Fibroblast of lung (primary cell): ENCODE measurements around the gene AHCYL2. TPM values are rescaled to one million over a fixed set of nuclear protein-coding genes. Genes with fewer than 3 reads are reported as not detected.

Experiments used
- DNase-seq, 2 donors: peaks; one replicate each; pipeline versions ENCODE4 v3.0.0 to v3.0.0-alpha.2; 2010; ENCODE audit warnings: low read depth in 2 of 2
- H2AFZ ChIP-seq: 2 replicates; pipeline ENCODE4 v1.5.1; 2012; ENCODE audit warnings: low read length, control low read depth, inconsistent platforms
- H3K27ac ChIP-seq: 2 replicates; pipeline ENCODE4 v1.5.1; 2011; ENCODE audit warnings: low read length, control low read depth; ENCODE audit not compliant: insufficient read depth
- H3K27me3 ChIP-seq: 2 replicates; pipeline ENCODE4 v1.5.1; 2011; ENCODE audit warnings: mild to moderate bottlenecking, low read length; ENCODE audit not compliant: control insufficient read depth, insufficient read depth
- H3K36me3 ChIP-seq: 2 replicates; pipeline ENCODE4 v1.5.1; 2011; ENCODE audit warnings: low read length; ENCODE audit not compliant: control insufficient read depth, insufficient read depth
- H3K4me1 ChIP-seq: 2 replicates; pipeline ENCODE4 v1.5.1; 2011; ENCODE audit warnings: low read length; ENCODE audit not compliant: control insufficient read depth, insufficient read depth; ENCODE audit errors: extremely low read depth
- H3K4me2 ChIP-seq: 2 replicates; pipeline ENCODE4 v1.5.1; 2011; ENCODE audit warnings: low read length, control low read depth; ENCODE audit not compliant: insufficient read depth; ENCODE audit errors: extremely low read depth
- H3K4me3 ChIP-seq, 4 experiments: fragments of 200-600 bp in 1 of 4; sonication (generic) in 1 of 4; replicated peaks in 1 of 4; 2 replicates each; pipeline ENCODE4 v1.5.1; 2011 to 2016; ENCODE audit warnings: low read length in 4 of 4, low read depth in 3 of 4, mild to moderate bottlenecking in 3 of 4, control low read depth in 2 of 4, inconsistent platforms in 1 of 4, mixed read lengths in 1 of 4; ENCODE audit not compliant: insufficient read depth in 1 of 4; ENCODE audit errors: control extremely low read depth in 1 of 4
- H3K79me2 ChIP-seq: 2 replicates; pipeline ENCODE4 v1.5.1; 2012; ENCODE audit warnings: mild to moderate bottlenecking, low read length, inconsistent platforms; ENCODE audit not compliant: control insufficient read depth, insufficient read depth
- H3K9ac ChIP-seq: 2 replicates; pipeline ENCODE4 v1.5.1; 2011; ENCODE audit warnings: mild to moderate bottlenecking, low read length, control low read depth; ENCODE audit not compliant: insufficient read depth
- H3K9me3 ChIP-seq: 2 replicates; pipeline ENCODE4 v1.5.1; 2012; ENCODE audit warnings: low read depth, low read length; ENCODE audit not compliant: control insufficient read depth, insufficient read depth
- H4K20me1 ChIP-seq: 2 replicates; pipeline ENCODE4 v1.5.1; 2011; ENCODE audit warnings: low read length; ENCODE audit not compliant: control insufficient read depth, insufficient read depth; ENCODE audit errors: extremely low read depth
- EZH2 ChIP-seq: IDR thresholded peaks from 2 replicates; pipeline ENCODE4 v1.5.1; 2012; ENCODE audit warnings: low read length, control low read depth, mild to moderate bottlenecking; ENCODE audit errors: missing control alignments
- polyA plus RNA-seq, 2 donors: library from polyadenylated mRNA; depleted of rRNA in 1 of 2; stranded (reverse) in 1 of 2; unstranded in 1 of 2; fragments of >200 nt; gene quantifications; 2 replicates each; pipeline ENCODE4 v1.2.1, GENCODE V29; 2011 to 2012; ENCODE audit warnings: missing spikeins in 1 of 2
- total RNA-seq: library from RNA; depleted of rRNA; stranded (reverse); fragments of >200 nt; gene quantifications from 2 replicates; pipeline ENCODE4 v1.2.1, GENCODE V29; 2014
- TF ChIP-seq, protein P1 (sequence below), 2 donors: IDR thresholded peaks in 1 of 2; conservative IDR thresholded peaks in 1 of 2; 1 replicate in 1 of 2; 2 replicates in 1 of 2; pipeline ENCODE4 v1.5.1; 2011 to 2012; ENCODE audit warnings: low read length in 2 of 2, control low read depth in 1 of 2, inconsistent platforms in 1 of 2, low read depth in 1 of 2, mild to moderate bottlenecking in 1 of 2

Gene AHCYL2
- total and polyA plus RNA-seq, 2 donors (not counting 1 experiment from before 2014, with no cell fraction given) = 8.7 to 11.9 TPM

DNA sequence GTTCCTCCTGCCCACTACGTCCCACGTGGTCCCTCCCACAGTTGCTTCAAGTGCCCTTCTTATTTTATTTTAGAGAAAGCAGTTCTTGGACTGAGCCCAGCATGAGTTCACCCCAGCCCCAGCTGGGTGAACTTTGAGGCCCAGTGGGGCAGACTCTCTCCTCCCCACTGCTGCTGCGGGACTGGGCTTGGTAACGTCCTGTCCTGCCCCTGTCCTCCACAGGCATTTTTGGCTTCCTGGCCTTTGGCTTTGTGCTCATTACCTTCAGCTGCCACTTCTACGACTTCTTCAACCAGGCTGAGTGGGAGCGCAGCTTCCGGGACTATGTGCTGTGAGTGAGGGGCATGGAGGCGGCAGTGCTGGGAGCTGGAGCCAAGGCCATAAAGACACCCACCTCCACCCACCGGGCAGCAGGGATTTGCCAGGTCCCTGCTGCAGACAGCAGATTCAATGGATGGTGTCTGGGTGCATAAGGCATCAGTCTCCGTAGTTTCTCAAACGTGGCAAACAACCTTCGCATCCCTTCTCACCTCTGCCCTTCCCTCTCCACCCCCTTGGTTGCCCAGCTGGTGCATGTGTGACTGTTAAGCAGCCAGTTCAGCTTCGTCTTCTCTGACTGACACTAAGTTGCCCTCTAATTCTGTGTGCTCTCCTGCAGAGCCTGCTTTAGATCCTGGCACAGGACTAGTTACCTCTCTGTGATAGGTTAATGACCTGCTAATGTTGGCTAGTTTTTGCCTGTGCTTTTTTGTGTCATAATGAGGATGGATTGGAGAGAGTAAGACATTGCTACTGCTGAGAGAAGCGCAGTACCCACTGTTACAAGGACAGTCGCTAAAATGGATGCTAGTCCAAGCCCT, 15.5 kb upstream of the AHCYL2 start:
- TF ChIP-seq, protein P1, sequence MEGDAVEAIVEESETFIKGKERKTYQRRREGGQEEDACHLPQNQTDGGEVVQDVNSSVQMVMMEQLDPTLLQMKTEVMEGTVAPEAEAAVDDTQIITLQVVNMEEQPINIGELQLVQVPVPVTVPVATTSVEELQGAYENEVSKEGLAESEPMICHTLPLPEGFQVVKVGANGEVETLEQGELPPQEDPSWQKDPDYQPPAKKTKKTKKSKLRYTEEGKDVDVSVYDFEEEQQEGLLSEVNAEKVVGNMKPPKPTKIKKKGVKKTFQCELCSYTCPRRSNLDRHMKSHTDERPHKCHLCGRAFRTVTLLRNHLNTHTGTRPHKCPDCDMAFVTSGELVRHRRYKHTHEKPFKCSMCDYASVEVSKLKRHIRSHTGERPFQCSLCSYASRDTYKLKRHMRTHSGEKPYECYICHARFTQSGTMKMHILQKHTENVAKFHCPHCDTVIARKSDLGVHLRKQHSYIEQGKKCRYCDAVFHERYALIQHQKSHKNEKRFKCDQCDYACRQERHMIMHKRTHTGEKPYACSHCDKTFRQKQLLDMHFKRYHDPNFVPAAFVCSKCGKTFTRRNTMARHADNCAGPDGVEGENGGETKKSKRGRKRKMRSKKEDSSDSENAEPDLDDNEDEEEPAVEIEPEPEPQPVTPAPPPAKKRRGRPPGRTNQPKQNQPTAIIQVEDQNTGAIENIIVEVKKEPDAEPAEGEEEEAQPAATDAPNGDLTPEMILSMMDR (conservative IDR thresholded peaks at IDR 0.05 in 1 of 2, IDR thresholded peaks at IDR 0.05 in 1 of 2; ENCODE audit: low read depth in 1 of 2, low read length in 2 of 2) = no peak
- no peak for TF ChIP-seq EZH2
- Histone ChIP-seq H3K4me3 (no peak overlapping the region), H3K9ac (no peak overlapping the region), H3K79me2 (no peaks in the 10 kb centered on the region), H4K20me1 (no peaks in the 10 kb centered on the region), H3K4me2 (no peak overlapping the region), H3K4me1 (no peaks in the 10 kb centered on the region), H3K27me3 (no peaks in the 10 kb centered on the region), H3K27ac (no peak overlapping the region), H2AFZ (no peak overlapping the region), H3K36me3 (no peaks in the 10 kb centered on the region), H3K9me3 (no peaks in the 10 kb centered on the region)
- no peak for DNase-seq

DNA sequence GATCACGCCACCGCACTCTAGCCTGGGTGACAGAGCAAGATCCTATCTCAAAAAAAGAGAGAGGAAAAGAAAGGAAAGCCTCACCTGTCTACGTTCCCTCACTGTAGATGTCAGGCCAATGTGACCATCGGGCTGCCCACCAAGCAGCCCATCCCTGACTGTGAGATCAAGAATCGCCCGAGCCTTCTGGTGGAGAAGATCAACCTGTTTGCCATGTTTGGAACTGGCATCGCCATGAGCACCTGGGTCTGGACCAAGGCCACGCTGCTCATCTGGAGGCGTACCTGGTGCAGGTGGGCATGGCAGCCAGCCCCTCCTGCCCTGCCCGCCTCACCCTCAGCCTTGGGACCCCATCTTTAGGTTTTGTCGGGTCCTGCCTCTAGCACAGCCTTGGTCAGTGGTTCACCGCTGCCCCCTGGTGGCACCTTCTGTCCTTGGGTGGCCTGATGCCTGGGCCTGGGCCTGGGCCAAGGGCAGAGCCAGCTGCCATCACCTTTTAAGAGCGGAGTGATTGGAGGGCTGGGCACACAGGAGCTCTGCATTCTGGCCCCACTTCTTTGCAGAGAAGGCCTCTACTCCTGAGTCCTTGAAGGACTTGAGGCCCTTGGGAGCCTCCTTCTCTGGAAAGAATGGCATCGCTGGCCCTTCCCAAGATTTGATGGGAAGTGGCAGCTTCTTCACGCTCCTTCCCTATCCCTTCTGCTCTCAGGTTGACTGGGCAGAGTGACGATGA, 14.4 kb upstream of the AHCYL2 start:
- Histone ChIP-seq H3K4me1 (no peaks in the 10 kb centered on the region), H3K4me3 (no peak overlapping the region), H4K20me1 (no peaks in the 10 kb centered on the region), H3K27me3 (no peaks in the 10 kb centered on the region), H2AFZ (no peak overlapping the region), H3K27ac (no peak overlapping the region), H3K9me3 (no peaks in the 10 kb centered on the region), H3K79me2 (no peaks in the 10 kb centered on the region), H3K36me3 (no peaks in the 10 kb centered on the region), H3K9ac (no peak overlapping the region), H3K4me2 (no peak overlapping the region)
- TF ChIP-seq, protein P1 (conservative IDR thresholded peaks at IDR 0.05 in 1 of 2, IDR thresholded peaks at IDR 0.05 in 1 of 2; ENCODE audit: low read depth in 1 of 2, low read length in 2 of 2) = peak; percentile 74 to 85
- TF ChIP-seq EZH2 = no peak
- DNase-seq = peak; percentile 25 to 60

DNA sequence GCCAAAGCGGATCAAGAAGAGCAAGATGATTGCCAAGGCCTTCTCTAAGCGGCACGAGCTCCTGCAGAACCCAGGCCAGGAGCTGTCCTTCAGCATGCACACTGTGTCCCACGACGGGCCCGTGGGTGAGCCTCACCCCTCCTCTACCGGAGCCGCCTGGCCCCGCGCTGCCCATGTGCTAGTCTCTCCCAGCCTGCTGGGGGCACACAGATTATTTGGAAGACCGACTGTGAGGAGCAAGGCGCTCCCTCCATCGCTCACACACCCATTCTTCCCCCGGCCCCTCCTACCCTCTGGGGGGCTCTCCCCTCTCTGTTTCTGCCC, 13.9 kb upstream of the AHCYL2 start:
- Histone ChIP-seq H3K4me1 (no peaks in the 10 kb centered on the region), H4K20me1 (no peaks in the 10 kb centered on the region), H3K9me3 (no peaks in the 10 kb centered on the region), H2AFZ (no peak overlapping the region), H3K27ac (no peak overlapping the region), H3K79me2 (no peaks in the 10 kb centered on the region), H3K4me3 (no peak overlapping the region), H3K36me3 (no peaks in the 10 kb centered on the region), H3K9ac (no peak overlapping the region), H3K4me2 (no peak overlapping the region), H3K27me3 (no peaks in the 10 kb centered on the region)
- no peak for DNase-seq
- TF ChIP-seq, protein P1 (conservative IDR thresholded peaks at IDR 0.05 in 1 of 2, IDR thresholded peaks at IDR 0.05 in 1 of 2; ENCODE audit: low read depth in 1 of 2, low read length in 2 of 2) = no peak
- TF ChIP-seq EZH2 = no peak
